ENCODE results near the gene HAUS5.

Gene HAUS5

DNA sequence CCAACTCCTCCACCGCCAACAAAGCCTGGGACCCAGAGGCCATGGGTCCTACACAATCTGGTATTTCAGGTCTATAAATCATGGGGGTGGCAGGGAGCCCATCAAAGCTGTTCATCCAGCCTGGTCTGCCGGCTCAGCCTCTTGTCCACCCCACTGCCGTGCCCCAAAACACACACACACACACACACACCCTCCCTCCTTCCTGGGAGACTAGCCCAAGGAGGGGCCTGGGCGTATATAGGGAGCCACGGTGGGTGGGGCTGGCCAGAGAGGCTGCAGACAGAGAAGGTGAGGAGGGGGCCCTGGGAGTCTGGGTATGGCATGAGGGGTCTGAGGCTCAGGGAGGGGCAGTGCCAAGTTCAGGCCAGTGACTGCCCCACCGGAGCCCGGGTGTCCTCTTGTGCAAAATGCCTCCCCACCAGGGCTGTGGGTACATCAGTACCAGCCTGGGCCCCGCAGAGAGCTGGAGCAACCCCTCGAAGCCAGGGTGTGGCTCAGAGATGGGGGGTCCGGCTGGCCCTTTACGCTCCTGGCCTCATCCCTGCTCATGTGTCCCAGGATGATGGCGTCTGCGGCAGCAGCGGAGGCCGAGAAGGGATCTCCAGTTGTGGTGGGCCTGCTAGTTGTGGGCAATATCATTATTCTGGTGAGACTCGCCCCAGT is 53.8 kb downstream of the HAUS5 start, which contains the start of gene UPK1A:
UPK1A (plus strand) TSS at position 267 of the 663 bp plus-strand sequence; CDS start at position 563, 296 bp downstream.
- H3K4me1 Mint-ChIP-seq: peaks cover 6% of the 10 kb centered on the region
- no peak for ATAC-seq
- H3K9me3 Mint-ChIP-seq: no peaks in the 10 kb centered on the region
- peaks cover 41% of the 10 kb centered on the region for H3K36me3 Mint-ChIP-seq
- no peak for DNase-seq (ENCODE audit: low spot score in 2 of 2)
- no peak within 1 kb of the TSS for H3K4me3 Mint-ChIP-seq
- H3K27ac Mint-ChIP-seq: no peak within 1 kb of the TSS

DNA sequence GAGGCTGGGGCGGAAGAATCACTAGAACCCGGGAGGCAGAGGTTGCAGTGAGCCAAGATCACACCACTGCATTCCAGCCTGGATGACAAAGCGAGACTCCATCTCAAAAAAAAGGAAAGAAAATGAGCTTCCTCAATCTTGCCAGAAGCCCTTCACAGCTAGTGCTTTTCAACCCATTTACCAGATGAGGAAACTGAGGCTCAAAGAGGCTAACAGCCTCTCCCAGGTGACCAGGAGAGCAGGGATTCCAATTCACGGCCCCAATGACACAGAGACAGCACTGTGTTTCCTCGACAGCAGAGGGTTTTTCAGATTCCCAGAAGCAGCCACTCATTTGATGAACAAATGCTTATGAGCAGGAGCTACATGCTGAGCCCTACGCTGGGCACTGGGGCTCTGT is 57.0 kb downstream of the HAUS5 start:
- H3K36me3 Mint-ChIP-seq: peaks cover 12% of the 10 kb centered on the region
- H3K9me3 Mint-ChIP-seq: no peaks in the 10 kb centered on the region
- peaks cover 16% of the 10 kb centered on the region for H3K4me1 Mint-ChIP-seq
- H3K27ac Mint-ChIP-seq: no peak overlapping the region
- no peak overlapping the region for H3K4me3 Mint-ChIP-seq
- ATAC-seq: no peak
- no peak for DNase-seq (ENCODE audit: low spot score in 2 of 2)

DNA sequence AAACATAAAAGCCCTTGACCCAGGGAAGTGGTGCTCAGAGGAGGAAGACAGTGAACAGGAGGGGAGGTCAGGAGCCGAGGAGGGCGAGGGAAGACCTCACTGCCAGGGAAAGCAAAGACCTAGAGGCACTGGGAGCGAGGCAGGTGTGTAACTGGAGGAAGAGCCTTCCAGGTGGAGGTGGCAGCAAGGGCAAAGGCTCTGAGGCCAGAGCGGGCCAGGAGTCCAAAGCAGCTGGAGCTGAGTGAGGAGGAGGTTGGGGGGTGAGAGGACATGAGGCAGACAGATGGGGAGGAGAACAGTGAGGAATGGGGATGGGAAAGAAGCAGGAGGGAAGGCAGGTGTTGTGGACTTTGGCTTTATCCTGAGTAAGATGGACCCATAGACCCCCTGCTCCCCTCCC is 57.4 kb downstream of the HAUS5 start:
- ATAC-seq: no peak
- Mint-ChIP-seq H3K27ac (no peak overlapping the region), H3K4me3 (no peak overlapping the region), H3K9me3 (no peaks in the 10 kb centered on the region), H3K4me1 (peaks cover 16% of the 10 kb centered on the region), H3K36me3 (peaks cover 12% of the 10 kb centered on the region)
- DNase-seq (ENCODE audit: low spot score in 2 of 2): no peak

DNA sequence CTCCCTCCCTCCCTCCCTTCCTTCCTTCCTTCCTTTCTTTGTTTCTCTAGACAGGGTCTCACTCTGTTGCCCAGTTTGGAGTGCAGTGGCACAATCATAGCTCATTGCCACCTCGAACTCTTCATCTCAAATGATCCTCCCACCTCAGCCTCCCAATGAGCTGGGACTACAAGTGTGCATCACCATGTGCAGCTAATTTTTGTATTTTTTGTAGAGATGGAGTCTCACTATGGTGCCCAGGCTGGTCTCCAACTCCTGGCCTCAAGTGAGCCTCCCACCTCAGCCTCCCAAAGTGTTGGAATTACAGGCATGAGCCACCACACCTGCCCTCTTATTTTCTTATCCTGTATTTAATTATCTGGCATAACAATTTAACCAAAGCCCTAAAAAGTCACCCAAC is 58.2 kb downstream of the HAUS5 start:
- DNase-seq (ENCODE audit: low spot score in 2 of 2): no peak
- H3K9me3 Mint-ChIP-seq: no peaks in the 10 kb centered on the region
- no peak for ATAC-seq
- no peak overlapping the region for H3K4me3 Mint-ChIP-seq
- H3K27ac Mint-ChIP-seq: no peak overlapping the region
- peaks cover 16% of the 10 kb centered on the region for H3K4me1 Mint-ChIP-seq
- peaks cover 7% of the 10 kb centered on the region for H3K36me3 Mint-ChIP-seq

DNA sequence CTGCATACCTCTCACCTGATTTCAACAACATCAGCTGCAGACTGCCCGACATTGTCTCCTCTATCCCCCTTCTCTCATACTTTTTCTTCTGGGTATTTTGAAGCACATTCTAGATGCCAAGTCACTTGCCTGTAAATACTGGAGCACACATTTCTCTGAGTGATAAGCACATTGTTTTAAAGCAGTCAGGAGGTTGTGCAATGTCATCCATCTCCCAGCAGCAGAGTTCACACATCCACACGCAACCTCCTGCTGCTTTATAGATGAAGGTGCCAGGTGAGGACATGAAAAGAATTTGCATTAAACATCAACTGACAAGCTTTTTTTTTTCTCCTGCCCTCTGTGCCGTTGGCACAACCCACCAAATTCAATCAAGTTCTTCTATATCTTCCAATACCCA is 59.3 kb downstream of the HAUS5 start:
- Mint-ChIP-seq H3K4me1 (peaks cover 16% of the 10 kb centered on the region), H3K9me3 (no peaks in the 10 kb centered on the region), H3K4me3 (no peak overlapping the region), H3K27ac (no peak overlapping the region), H3K36me3 (peaks cover 6% of the 10 kb centered on the region)
- no peak for DNase-seq (ENCODE audit: low spot score in 2 of 2)
- no peak for ATAC-seq

- H3K9me3 Mint-ChIP-seq: no peaks in the 10 kb centered on the region
- peak; percentile 93 for ATAC-seq
- H3K27ac Mint-ChIP-seq: peak overlapping the region; percentile 79
- peaks cover 6% of the 10 kb centered on the region for H3K36me3 Mint-ChIP-seq
- peak overlapping the region; percentile 83 for H3K4me3 Mint-ChIP-seq
- DNase-seq (ENCODE audit: low spot score in 2 of 2): peak; percentile 43 to 75
- peaks cover 16% of the 10 kb centered on the region for H3K4me1 Mint-ChIP-seq
Measured at GRCh38 chr19:35673121-35673804, 60.7 kb downstream of the HAUS5 start.
